Endodermal cell (in vitro differentiated cells): ENCODE measurements around the gene MMRN2. TPM values are rescaled to one million over a fixed set of nuclear protein-coding genes. Genes with fewer than 3 reads are reported as not detected.

Source experiments
- DNase-seq: peaks from one replicate; pipeline ENCODE4 v3.0.0-alpha.2; 2017
- H3K27ac ChIP-seq: 2 replicates; pipeline ENCODE4 v1.5.1; 2013; ENCODE audit warnings: mild to moderate bottlenecking, low read depth, low read length, moderate library complexity
- H3K27me3 ChIP-seq: 2 replicates; pipeline ENCODE4 v1.6.1; 2013; ENCODE audit warnings: mild to moderate bottlenecking, low read length, moderate library complexity; ENCODE audit not compliant: insufficient read depth, control insufficient read depth, poor library complexity, severe bottlenecking
- H3K36me3 ChIP-seq: 2 replicates; pipeline ENCODE4 v1.7.0; 2013; ENCODE audit warnings: mild to moderate bottlenecking, low read length, moderate library complexity; ENCODE audit not compliant: control insufficient read depth, insufficient read depth
- H3K4me1 ChIP-seq: one replicate; pipeline ENCODE4 v1.7.0; 2013; ENCODE audit warnings: low read length; ENCODE audit not compliant: control insufficient read depth, insufficient read depth
- H3K4me3 ChIP-seq: 2 replicates; pipeline ENCODE4 v1.5.1; 2013; ENCODE audit warnings: mild to moderate bottlenecking, low read length, moderate library complexity
- H3K9ac ChIP-seq: 2 replicates; pipeline ENCODE4 v1.6.1; 2013; ENCODE audit warnings: mild to moderate bottlenecking, low read length, moderate library complexity; ENCODE audit not compliant: poor library complexity, severe bottlenecking; ENCODE audit errors: extremely low read depth
- H3K9me3 ChIP-seq: 2 replicates; pipeline ENCODE4 v1.6.1; 2013; ENCODE audit warnings: mild to moderate bottlenecking, low read length, moderate library complexity; ENCODE audit not compliant: control insufficient read depth
- H3K27ac Mint-ChIP-seq: 2 replicates; pipeline ENCODE4 v1.8.0; 2020; ENCODE audit warnings: mixed read lengths
- H3K27me3 Mint-ChIP-seq: 2 replicates; pipeline ENCODE4 v1.8.0; 2021; ENCODE audit warnings: mild to moderate bottlenecking, mixed read lengths; ENCODE audit not compliant: insufficient read depth
- H3K36me3 Mint-ChIP-seq: 2 replicates; pipeline ENCODE4 v1.8.0; 2020; ENCODE audit warnings: low read depth, mixed read lengths
- H3K4me1 Mint-ChIP-seq: 2 replicates; pipeline ENCODE4 v1.8.0; 2020; ENCODE audit warnings: mixed read lengths
- H3K4me3 Mint-ChIP-seq: 2 replicates; pipeline ENCODE4 v1.8.0; 2020; ENCODE audit warnings: mild to moderate bottlenecking, moderate library complexity, mixed read lengths
- H3K9me3 Mint-ChIP-seq: 2 replicates; pipeline ENCODE4 v1.8.0; 2020; ENCODE audit warnings: mild to moderate bottlenecking, mixed read lengths
- CTCF ChIP-seq: fragments of 200-600 bp; sonication (generic); conservative IDR thresholded peaks from 2 replicates; pipeline ENCODE4 v1.5.0; 2021; ENCODE audit warnings: antibody characterized with exemption, mild to moderate bottlenecking
- WGBS, 2 experiments: methylation state at CpG; one replicate each; pipeline versions ENCODE4 v1.1.5 to v1.1.7; 2013; ENCODE audit warnings: missing lambda C conversion rate in 2 of 2, mixed read lengths in 1 of 2; ENCODE audit not compliant: insufficient coverage in 1 of 2, insufficient read length in 1 of 2; 5-methylcytosine and 5-hydroxymethylcytosine counted together
- total RNA-seq, 2 donors: library from RNA; stranded (reverse); fragmentation: NEBNext Ultra II Directional in 1 of 2; extraction: Animal tissue kit (Norgen Biotek cat#: 25700) in 1 of 2; gene quantifications; 2 replicates in 1 of 2; 3 replicates in 1 of 2; pipeline ENCODE4 v1.2.1, GENCODE V29; 2021

The MMRN2 gene
- total RNA-seq, 2 donors from 2014 or later: 1.00 to 1.3 TPM

DNA sequence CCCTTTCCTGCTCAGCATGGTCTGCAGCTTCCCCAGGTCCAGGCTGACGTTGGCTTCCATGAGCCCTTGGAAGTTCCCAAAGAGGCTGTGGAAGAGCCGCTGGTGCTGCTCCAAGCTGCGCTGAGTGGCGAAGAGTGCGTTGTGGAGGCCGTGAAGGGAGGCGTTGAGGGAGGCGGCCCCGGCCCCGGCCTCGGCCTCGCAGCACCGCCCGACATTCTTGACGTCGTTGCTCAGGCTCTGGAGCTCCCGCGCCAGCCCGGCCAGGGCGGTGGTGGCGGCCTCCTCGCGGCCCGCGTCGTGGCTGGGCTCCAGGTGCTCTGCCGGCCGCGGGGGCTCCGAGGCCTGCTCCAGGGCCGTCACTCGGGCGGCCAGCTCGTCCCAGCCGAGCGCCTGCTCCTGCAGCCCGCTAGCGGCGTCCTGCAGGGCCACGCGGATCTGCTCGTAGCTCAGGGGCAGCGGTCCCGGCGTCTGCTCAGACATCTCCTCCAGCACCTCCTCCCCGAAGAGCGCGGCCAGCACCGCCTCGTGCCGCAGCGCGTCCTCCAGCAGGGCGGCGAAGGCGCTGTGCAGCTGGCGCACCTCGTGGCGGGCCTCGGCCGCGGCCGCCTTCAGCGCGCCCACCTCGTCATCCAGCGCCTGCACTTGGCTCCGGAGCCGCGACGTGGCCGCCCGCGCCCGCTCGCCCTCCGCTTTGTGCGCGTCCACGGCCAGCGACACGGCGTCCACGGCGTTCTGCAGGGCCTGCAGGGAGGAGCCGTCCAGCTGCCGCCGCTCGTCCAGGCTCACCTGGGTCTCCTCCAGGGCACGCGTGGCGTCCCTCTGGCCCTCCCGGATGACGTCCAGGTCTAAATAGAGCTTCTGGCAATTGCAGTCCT, 14.7 kb downstream of the MMRN2 start:
- Histone ChIP-seq H3K4me1 (no peaks in the 10 kb centered on the region), H3K4me3 (no peak overlapping the region), H3K9me3 (no peaks in the 10 kb centered on the region), H3K27me3 (no peaks in the 10 kb centered on the region), H3K9ac (no peak overlapping the region), H3K27ac (no peak overlapping the region), H3K36me3 (no peaks in the 10 kb centered on the region)
- Mint-ChIP-seq H3K4me1 (peaks cover 5% of the 10 kb centered on the region), H3K9me3 (no peaks in the 10 kb centered on the region), H3K36me3 (peaks cover 3% of the 10 kb centered on the region), H3K27ac (no peak overlapping the region), H3K4me3 (no peak overlapping the region), H3K27me3 (peaks cover 40% of the 10 kb centered on the region)
- no peak for TF ChIP-seq CTCF
- DNase-seq: peak; percentile 71
- 96% methylated on average over 52 to 94 of the region's 94 CpGs for WGBS, 2 experiments

DNA sequence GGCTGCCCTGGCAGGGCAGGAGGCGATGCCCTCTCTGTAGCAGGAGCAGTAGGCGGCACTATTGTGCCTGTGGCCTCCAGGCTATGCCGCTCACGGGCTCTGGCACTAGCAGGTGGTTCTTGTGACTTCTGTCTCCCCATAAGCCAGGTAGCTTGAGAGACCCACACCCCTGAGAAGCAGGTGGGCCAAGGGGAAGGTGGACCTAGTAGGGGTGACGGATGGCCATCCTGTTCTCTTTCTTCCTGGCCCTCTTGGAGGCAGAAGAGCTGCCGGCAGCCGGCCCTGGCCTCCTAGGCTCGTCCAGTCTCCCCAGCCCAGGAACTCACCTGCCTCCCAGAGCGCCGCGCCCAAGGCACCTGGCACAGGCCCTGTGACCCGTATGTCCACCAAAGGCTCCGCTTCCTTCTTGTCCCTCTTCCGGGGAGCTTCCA, 15.4 kb downstream of the MMRN2 start:
- peaks cover 5% of the 10 kb centered on the region for H3K4me1 Mint-ChIP-seq
- whole genome bisulfite sequencing, 2 experiments: 93 to 100% methylated on average over 3 to 14 of the region's 14 CpGs
- no peak overlapping the region for H3K4me3 ChIP-seq
- H3K9me3 ChIP-seq: no peaks in the 10 kb centered on the region
- peaks cover 3% of the 10 kb centered on the region for H3K36me3 Mint-ChIP-seq
- TF ChIP-seq CTCF: no peak
- no peak for DNase-seq
- H3K9me3 Mint-ChIP-seq: no peaks in the 10 kb centered on the region
- H3K27ac Mint-ChIP-seq: no peak overlapping the region
- peaks cover 40% of the 10 kb centered on the region for H3K27me3 Mint-ChIP-seq
- no peaks in the 10 kb centered on the region for H3K36me3 ChIP-seq
- H3K4me3 Mint-ChIP-seq: no peak overlapping the region
- H3K27ac ChIP-seq: no peak overlapping the region
- H3K27me3 ChIP-seq: no peaks in the 10 kb centered on the region
- no peak overlapping the region for H3K9ac ChIP-seq
- H3K4me1 ChIP-seq: no peaks in the 10 kb centered on the region

- peaks cover 5% of the 10 kb centered on the region for H3K4me1 Mint-ChIP-seq
Observed at GRCh38 chr10:86941426-86941825, 16.0 kb downstream of the MMRN2 start.

More at GRCh38 chr10:86941426-86941825, 16.0 kb downstream of the MMRN2 start:
- no peaks in the 10 kb centered on the region for H3K4me1 ChIP-seq
- no peak overlapping the region for H3K27ac ChIP-seq
- H3K27me3 Mint-ChIP-seq: peaks cover 36% of the 10 kb centered on the region
- TF ChIP-seq CTCF: no peak
- no peaks in the 10 kb centered on the region for H3K36me3 ChIP-seq
- no peaks in the 10 kb centered on the region for H3K9me3 Mint-ChIP-seq
- DNase-seq: no peak
- no peak overlapping the region for H3K4me3 ChIP-seq
- H3K27me3 ChIP-seq: no peaks in the 10 kb centered on the region
- no peak overlapping the region for H3K4me3 Mint-ChIP-seq
- H3K9me3 ChIP-seq: no peaks in the 10 kb centered on the region
- peaks cover 3% of the 10 kb centered on the region for H3K36me3 Mint-ChIP-seq
- H3K27ac Mint-ChIP-seq: no peak overlapping the region
- WGBS, 2 experiments: 83 to 100% methylated on average over 1 of the region's 2 CpGs
- no peak overlapping the region for H3K9ac ChIP-seq
